Spleen (tissue), 11 donors: Measurements from ENCODE around the gene FGF18. TPM values are rescaled to one million over a fixed set of nuclear protein-coding genes. Genes with fewer than 3 reads are reported as not detected.

ENCODE experiments used
- DNase-seq: peaks from one replicate; pipeline ENCODE4 v3.0.0-alpha.2; 2020
- H3K27ac ChIP-seq, 8 donors: fragments of 200-600 bp; sonication (generic) in 7 of 8; 1 replicate in 4 of 8; 2 replicates in 4 of 8; pipeline versions ENCODE4 v1.5.0 to v1.8.0; 2016 to 2021; ENCODE audit warnings: inconsistent platforms in 4 of 8, mild to moderate bottlenecking in 4 of 8, moderate library complexity in 1 of 8
- H3K27me3 ChIP-seq, 7 donors: fragments of 200-600 bp; sonication (generic) in 6 of 7; replicated peaks in 1 of 7; 1 replicate in 4 of 7; 2 replicates in 3 of 7; pipeline versions ENCODE4 v1.5.0 to v1.8.0; 2016 to 2021; ENCODE audit warnings: inconsistent platforms in 3 of 7, mild to moderate bottlenecking in 1 of 7
- H3K36me3 ChIP-seq, 6 donors: fragments of 200-600 bp; sonication (generic) in 5 of 6; 1 replicate in 4 of 6; 2 replicates in 2 of 6; pipeline versions ENCODE4 v1.5.0 to v1.8.0; 2016 to 2021; ENCODE audit warnings: inconsistent platforms in 2 of 6
- H3K4me1 ChIP-seq, 6 donors: fragments of 200-600 bp; sonication (generic) in 5 of 6; 1 replicate in 3 of 6; 2 replicates in 3 of 6; pipeline versions ENCODE4 v1.5.0 to v1.8.0; 2016 to 2021; ENCODE audit warnings: inconsistent platforms in 3 of 6
- H3K4me3 ChIP-seq, 8 donors: fragments of 200-600 bp; sonication (generic) in 7 of 8; 1 replicate in 4 of 8; 2 replicates in 4 of 8; pipeline versions ENCODE4 v1.5.0 to v1.8.0; 2016 to 2021; ENCODE audit warnings: inconsistent platforms in 4 of 8, mild to moderate bottlenecking in 4 of 8, moderate library complexity in 2 of 8
- H3K9me3 ChIP-seq, 8 donors: fragments of 200-600 bp; sonication (generic) in 7 of 8; 1 replicate in 4 of 8; 2 replicates in 4 of 8; pipeline versions ENCODE4 v1.5.0 to v1.8.0; 2016 to 2021; ENCODE audit warnings: inconsistent platforms in 4 of 8
- POLR2A ChIP-seq, 3 donors: fragments of 450-650 bp; IDR thresholded peaks; one replicate each; pipeline ENCODE4 v1.5.1; 2017; ENCODE audit warnings: antibody characterized with exemption in 3 of 3, mild to moderate bottlenecking in 1 of 3
- POLR2AphosphoS5 ChIP-seq, 3 donors: sonication (generic); formaldehyde crosslinking; IDR thresholded peaks; one replicate each; pipeline ENCODE4 v1.5.1; 2017; ENCODE audit warnings: antibody characterized with exemption in 3 of 3
- whole genome bisulfite sequencing, 5 donors: extraction: QIAGEN DNeasy Blood & Tissue Kit in 3 of 5; methylation state at CpG; one replicate each; pipeline versions ENCODE4 v1.1.5 to v1.1.7; 2013 to 2018; 5-methylcytosine and 5-hydroxymethylcytosine counted together
- intact Hi-C: fragments of 100-400 bp; cut with DNase I; formaldehyde crosslinking; loops from one replicate; pipeline ENCODE4 v1.15.0; 2023; ENCODE audit warnings: low total_unique reads
- polyA plus RNA-seq, 3 donors: library from polyadenylated mRNA; stranded (reverse); fragments of 200-250 nt; gene quantifications; one replicate each; pipeline ENCODE4 v1.2.1, GENCODE V29; 2013
- total RNA-seq, 7 donors: library from RNA; depleted of rRNA in 3 of 7; stranded (reverse); fragments of >200 nt in 3 of 7; fragmentation: NEBNext Ultra II Directional in 4 of 7; extraction: Animal tissue kit (Norgen Biotek cat#: 25700) in 4 of 7; gene quantifications; one replicate each; pipeline versions ENCODE4 v1.1.0 to v1.2.1, GENCODE V29; 2016 to 2021
- TF ChIP-seq, protein P1 (sequence below), 11 experiments: fragments of 200-600 bp in 7 of 11; fragments of 450-650 bp in 4 of 11; sonication (generic) in 4 of 11; IDR thresholded peaks in 8 of 11; conservative IDR thresholded peaks in 3 of 11; 1 replicate in 7 of 11; 2 replicates in 4 of 11; pipeline versions ENCODE4 v1.4.0 to v1.8.0; 2016 to 2021; ENCODE audit warnings: antibody characterized with exemption in 11 of 11, inconsistent platforms in 4 of 11, mild to moderate bottlenecking in 1 of 11
- donor health status: healthy with polysubstance abuse.
- donor health status: DM: no; HTN: no; CAD: no; lungs with moderate emphysema.
- donor health status: DM: no; HTN: no; CAD: no.
- donor health status: Bipolar disorder and iron deficiency.
- donor health status: healthy.
- donor health status: DM: no; HTN: no; CAD: no.
- donor health status: DM: yes; HTN: yes; CAD: no.

FGF18 gene
- total and polyA plus RNA-seq, 10 donors = 0.22 to 0.74 (median 0.33) TPM; not detected in 1

- H3K27me3 ChIP-seq = peaks cover 0 to 54% (median 18%) of the 10 kb centered on the region in 7 donors
Observed at GRCh38 chr5:171453056-171453725, 33.7 kb downstream of the FGF18 start.

GRCh38 chr5:171453988-171454387, 34.5 kb downstream of the FGF18 start:
- intact Hi-C loops = no loop called here
- 79 to 98% (median 96%) methylated on average over 2 of the region's 2 CpGs for WGBS, 5 donors
- no peak for DNase-seq

More at GRCh38 chr5:171453056-171453725, 33.7 kb downstream of the FGF18 start:
- no peak for DNase-seq
- WGBS, 5 donors = 87 to 94% (median 91%) methylated on average over 10 to 11 of the region's 11 CpGs
- Histone ChIP-seq H3K4me3 (no peak overlapping the region), H3K9me3 (no peaks in the 10 kb centered on the region), H3K36me3 (no peaks in the 10 kb centered on the region), H3K4me1 (peaks cover 0 to 17% (median 9%) of the 10 kb centered on the region in 6 donors), H3K27ac (no peak overlapping the region)
- intact Hi-C loops = no loop called here
- TF ChIP-seq POLR2A (IDR thresholded peaks at IDR 0.05) (no peak), POLR2AphosphoS5 (IDR thresholded peaks at IDR 0.05) (no peak)
- TF ChIP-seq, protein P1, sequence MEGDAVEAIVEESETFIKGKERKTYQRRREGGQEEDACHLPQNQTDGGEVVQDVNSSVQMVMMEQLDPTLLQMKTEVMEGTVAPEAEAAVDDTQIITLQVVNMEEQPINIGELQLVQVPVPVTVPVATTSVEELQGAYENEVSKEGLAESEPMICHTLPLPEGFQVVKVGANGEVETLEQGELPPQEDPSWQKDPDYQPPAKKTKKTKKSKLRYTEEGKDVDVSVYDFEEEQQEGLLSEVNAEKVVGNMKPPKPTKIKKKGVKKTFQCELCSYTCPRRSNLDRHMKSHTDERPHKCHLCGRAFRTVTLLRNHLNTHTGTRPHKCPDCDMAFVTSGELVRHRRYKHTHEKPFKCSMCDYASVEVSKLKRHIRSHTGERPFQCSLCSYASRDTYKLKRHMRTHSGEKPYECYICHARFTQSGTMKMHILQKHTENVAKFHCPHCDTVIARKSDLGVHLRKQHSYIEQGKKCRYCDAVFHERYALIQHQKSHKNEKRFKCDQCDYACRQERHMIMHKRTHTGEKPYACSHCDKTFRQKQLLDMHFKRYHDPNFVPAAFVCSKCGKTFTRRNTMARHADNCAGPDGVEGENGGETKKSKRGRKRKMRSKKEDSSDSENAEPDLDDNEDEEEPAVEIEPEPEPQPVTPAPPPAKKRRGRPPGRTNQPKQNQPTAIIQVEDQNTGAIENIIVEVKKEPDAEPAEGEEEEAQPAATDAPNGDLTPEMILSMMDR (IDR thresholded peaks at IDR 0.05 in 8 of 11, conservative IDR thresholded peaks at IDR 0.05 in 3 of 11) = no peak

GRCh38 chr5:171454549-171454948, 35.1 kb downstream of the FGF18 start:
- Histone ChIP-seq H3K4me1 (peaks cover 0 to 17% (median 9%) of the 10 kb centered on the region in 6 donors), H3K36me3 (no peaks in the 10 kb centered on the region), H3K4me3 (no peak overlapping the region), H3K27me3 (peaks cover 0 to 52% (median 18%) of the 10 kb centered on the region in 7 donors), H3K27ac (no peak overlapping the region), H3K9me3 (no peaks in the 10 kb centered on the region)
- 76 to 89% (median 84%) methylated on average over 10 of the region's 10 CpGs for WGBS, 5 donors
- DNase-seq = no peak
- intact Hi-C loops = no loop called here
- no peak for TF ChIP-seq POLR2AphosphoS5 (IDR thresholded peaks at IDR 0.05)
- no peak for TF ChIP-seq POLR2A (IDR thresholded peaks at IDR 0.05)
- TF ChIP-seq, protein P1 (IDR thresholded peaks at IDR 0.05 in 8 of 11, conservative IDR thresholded peaks at IDR 0.05 in 3 of 11) = no peak

More at GRCh38 chr5:171453988-171454387, 34.5 kb downstream of the FGF18 start:
- no peaks in the 10 kb centered on the region for H3K36me3 ChIP-seq
- H3K4me3 ChIP-seq = no peak overlapping the region
- peaks cover 0 to 17% (median 9%) of the 10 kb centered on the region in 6 donors for H3K4me1 ChIP-seq
- TF ChIP-seq, protein P1 (IDR thresholded peaks at IDR 0.05 in 8 of 11, conservative IDR thresholded peaks at IDR 0.05 in 3 of 11) = no peak
- no peak for TF ChIP-seq POLR2A (IDR thresholded peaks at IDR 0.05)
- no peak for TF ChIP-seq POLR2AphosphoS5 (IDR thresholded peaks at IDR 0.05)
- H3K27me3 ChIP-seq = peaks cover 0 to 52% (median 18%) of the 10 kb centered on the region in 7 donors
- H3K9me3 ChIP-seq = no peaks in the 10 kb centered on the region
- H3K27ac ChIP-seq = no peak overlapping the region

- 75 to 89% (median 87%) methylated on average over 2 of the region's 2 CpGs for WGBS, 5 donors
- Histone ChIP-seq H3K27ac (no peak overlapping the region), H3K4me1 (peaks cover 0 to 12% (median 8%) of the 10 kb centered on the region in 6 donors), H3K36me3 (no peaks in the 10 kb centered on the region), H3K27me3 (peaks cover 0 to 52% (median 15%) of the 10 kb centered on the region in 7 donors), H3K9me3 (no peaks in the 10 kb centered on the region), H3K4me3 (no peak overlapping the region)
- no peak for TF ChIP-seq POLR2A (IDR thresholded peaks at IDR 0.05)
- no peak for TF ChIP-seq POLR2AphosphoS5 (IDR thresholded peaks at IDR 0.05)
- TF ChIP-seq, protein P1 (IDR thresholded peaks at IDR 0.05 in 8 of 11, conservative IDR thresholded peaks at IDR 0.05 in 3 of 11) = no peak
- intact Hi-C loops = no loop called here
- no peak for DNase-seq
Observed at GRCh38 chr5:171455522-171455921, 36.1 kb downstream of the FGF18 start.
